Stimulated activated CD4-positive, alpha-beta T cell treated with anti-CD3 and anti-CD28 coated beads, Interleukin-15, amount 100 ng/mL, for 48 hours (primary cell): ENCODE data around the gene TSPAN33.
"Not testable (repeated sequence)": the region's sequence is repeated elsewhere in the genome, so short reads cannot be mapped to it uniquely, and the experiment has no call there.

ENCODE experiments used
- DNase-seq, 2 donors: peaks; one replicate each; pipeline ENCODE4 v3.0.0-alpha.2; 2020; ENCODE audit warnings: low read depth in 2 of 2

The TSPAN33 gene

GRCh38 chr7:129144095-129144833 is at the start of gene TSPAN33:
TSS of gene TSPAN33 (plus strand) at chr7:129144707. CDS start at chr7:129144981, 274 bp downstream.
- DNase-seq = peak; percentile 37 to 61

- no peak for DNase-seq
Measured at GRCh38 chr7:129095258-129095657, 49.2 kb upstream of the TSPAN33 start.

GRCh38 chr7:129098409-129099084 is 46.0 kb upstream of the TSPAN33 start:
- DNase-seq = no peak

GRCh38 chr7:129100827-129101166 is 43.7 kb upstream of the TSPAN33 start:
- DNase-seq = no peak

GRCh38 chr7:129101746-129102145 is 42.8 kb upstream of the TSPAN33 start:
- DNase-seq = no peak

GRCh38 chr7:129103561-129104324 is 40.8 kb upstream of the TSPAN33 start:
- DNase-seq = no peak

GRCh38 chr7:129108581-129108980 is 35.9 kb upstream of the TSPAN33 start:
- no peak for DNase-seq

- DNase-seq = no peak
Measured at GRCh38 chr7:129110258-129110981, 34.1 kb upstream of the TSPAN33 start.

GRCh38 chr7:129110982-129111376 is 33.5 kb upstream of the TSPAN33 start:
- no peak for DNase-seq

GRCh38 chr7:129115676-129116075 is 28.8 kb upstream of the TSPAN33 start:
- DNase-seq = no peak

- no peak for DNase-seq
Measured at GRCh38 chr7:129118182-129118581, 26.3 kb upstream of the TSPAN33 start.

- no peak for DNase-seq
Measured at GRCh38 chr7:129118976-129119375, 25.5 kb upstream of the TSPAN33 start.

- DNase-seq = not testable (repeated sequence)
Measured at GRCh38 chr7:129121501-129122077, 22.9 kb upstream of the TSPAN33 start.

- DNase-seq = no peak
Measured at GRCh38 chr7:129122078-129122750, 22.3 kb upstream of the TSPAN33 start.

- DNase-seq = no peak
Measured at GRCh38 chr7:129122751-129123509, 21.6 kb upstream of the TSPAN33 start.

GRCh38 chr7:129123510-129123857 is 21.0 kb upstream of the TSPAN33 start:
- DNase-seq = no peak

GRCh38 chr7:129126314-129126713 is 18.2 kb upstream of the TSPAN33 start:
- DNase-seq = no peak

GRCh38 chr7:129127154-129127553 is 17.4 kb upstream of the TSPAN33 start:
- DNase-seq = no peak

- DNase-seq = no peak
Measured at GRCh38 chr7:129127601-129128000, 16.9 kb upstream of the TSPAN33 start.

- no peak for DNase-seq
Measured at GRCh38 chr7:129134356-129134987, 10.0 kb upstream of the TSPAN33 start.
